ENCODE results near the gene LRRTM4. TPM values are rescaled to one million over a fixed set of nuclear protein-coding genes. Genes with fewer than 3 reads are reported as not detected.
"Not testable (repeated sequence)": the region's sequence is repeated elsewhere in the genome, so short reads cannot be mapped to it uniquely, and the experiment has no call there.

The LRRTM4 gene
- total and polyA plus RNA-seq, 2 donors (not counting 1 experiment from before 2014, with no cell fraction given), result 0.05 TPM; not detected in 1

- Histone ChIP-seq H3K36me3 (ENCODE audit: control insufficient read depth, insufficient read depth, low read length) (no peaks in the 10 kb centered on the region), H3K27ac (ENCODE audit: insufficient read depth, low read length) (no peak overlapping the region), H3K9ac (ENCODE audit: insufficient read depth, low read length) (no peak overlapping the region), H3K27me3 (ENCODE audit: control insufficient read depth, insufficient read depth, low read length) (no peaks in the 10 kb centered on the region), H3K9me3 (ENCODE audit: control insufficient read depth, insufficient read depth, low read depth, low read length) (no peaks in the 10 kb centered on the region), H3K79me2 (ENCODE audit: control insufficient read depth, insufficient read depth, low read length) (no peaks in the 10 kb centered on the region), H3K4me1 (ENCODE audit: control insufficient read depth, extremely low read depth, insufficient read depth, low read length) (no peaks in the 10 kb centered on the region), H4K20me1 (ENCODE audit: control insufficient read depth, extremely low read depth, insufficient read depth, low read length) (no peaks in the 10 kb centered on the region), H2AFZ (ENCODE audit: low read length) (no peak overlapping the region), H3K4me3 (replicated peaks in 1 of 4; ENCODE audit: control extremely low read depth in 1 of 4, insufficient read depth in 1 of 4, low read depth in 3 of 4, low read length in 4 of 4) (no peak overlapping the region), H3K4me2 (ENCODE audit: extremely low read depth, insufficient read depth, low read length) (no peak overlapping the region)
- no peak for TF ChIP-seq EZH2 (IDR thresholded peaks at IDR 0.05; ENCODE audit: low read length, missing control alignments)
- no peak for TF ChIP-seq CTCF (conservative IDR thresholded peaks at IDR 0.05 in 1 of 2, IDR thresholded peaks at IDR 0.05 in 1 of 2; ENCODE audit: low read depth in 1 of 2, low read length in 2 of 2)
- DNase-seq (ENCODE audit: low read depth in 2 of 2), result no peak
Measured at GRCh38 chr2:77185052-77185451, 337.1 kb downstream of the LRRTM4 start.

- TF ChIP-seq EZH2 (IDR thresholded peaks at IDR 0.05; ENCODE audit: low read length, missing control alignments) (no peak), CTCF (conservative IDR thresholded peaks at IDR 0.05 in 1 of 2, IDR thresholded peaks at IDR 0.05 in 1 of 2; ENCODE audit: low read depth in 1 of 2, low read length in 2 of 2) (no peak)
- Histone ChIP-seq H4K20me1 (ENCODE audit: control insufficient read depth, extremely low read depth, insufficient read depth, low read length) (no peaks in the 10 kb centered on the region), H3K36me3 (ENCODE audit: control insufficient read depth, insufficient read depth, low read length) (no peaks in the 10 kb centered on the region), H3K9me3 (ENCODE audit: control insufficient read depth, insufficient read depth, low read depth, low read length) (no peaks in the 10 kb centered on the region), H3K27ac (ENCODE audit: insufficient read depth, low read length) (no peak overlapping the region), H3K4me3 (replicated peaks in 1 of 4; ENCODE audit: control extremely low read depth in 1 of 4, insufficient read depth in 1 of 4, low read depth in 3 of 4, low read length in 4 of 4) (no peak overlapping the region), H3K4me1 (ENCODE audit: control insufficient read depth, extremely low read depth, insufficient read depth, low read length) (no peaks in the 10 kb centered on the region), H3K4me2 (ENCODE audit: extremely low read depth, insufficient read depth, low read length) (no peak overlapping the region), H2AFZ (ENCODE audit: low read length) (no peak overlapping the region), H3K27me3 (ENCODE audit: control insufficient read depth, insufficient read depth, low read length) (no peaks in the 10 kb centered on the region), H3K9ac (ENCODE audit: insufficient read depth, low read length) (no peak overlapping the region), H3K79me2 (ENCODE audit: control insufficient read depth, insufficient read depth, low read length) (no peaks in the 10 kb centered on the region)
- no peak for DNase-seq (ENCODE audit: low read depth in 2 of 2)
Measured at GRCh38 chr2:77179297-77179696, 342.9 kb downstream of the LRRTM4 start.

- H3K4me2 ChIP-seq (ENCODE audit: extremely low read depth, insufficient read depth, low read length); H3K27me3 ChIP-seq (ENCODE audit: control insufficient read depth, insufficient read depth, low read length): not testable (repeated sequence)
Measured at GRCh38 chr2:77175266-77175780, 346.9 kb downstream of the LRRTM4 start.

More at GRCh38 chr2:77175266-77175780, 346.9 kb downstream of the LRRTM4 start:
- not testable (repeated sequence) for DNase-seq (ENCODE audit: low read depth in 2 of 2); H3K79me2 ChIP-seq (ENCODE audit: control insufficient read depth, insufficient read depth, low read length); H4K20me1 ChIP-seq (ENCODE audit: control insufficient read depth, extremely low read depth, insufficient read depth, low read length); H3K9me3 ChIP-seq (ENCODE audit: control insufficient read depth, insufficient read depth, low read depth, low read length); H2AFZ ChIP-seq (ENCODE audit: low read length); H3K9ac ChIP-seq (ENCODE audit: insufficient read depth, low read length); H3K4me3 ChIP-seq (replicated peaks in 1 of 4; ENCODE audit: control extremely low read depth in 1 of 4, insufficient read depth in 1 of 4, low read depth in 3 of 4, low read length in 4 of 4); H3K36me3 ChIP-seq (ENCODE audit: control insufficient read depth, insufficient read depth, low read length); H3K4me1 ChIP-seq (ENCODE audit: control insufficient read depth, extremely low read depth, insufficient read depth, low read length); H3K27ac ChIP-seq (ENCODE audit: insufficient read depth, low read length)
